A549 (cell line): ENCODE data around the gene EHBP1.

Experiments
- CTCF ChIP-seq: fragments of >200 bp; sonication (Bioruptor Twin); formaldehyde crosslinking; IDR thresholded peaks from 3 replicates; pipeline ENCODE4 v1.5.1; 2016
- SREBF2 ChIP-seq: fragments of 450-650 bp; IDR thresholded peaks from 2 replicates; pipeline ENCODE4 v1.6.1; 2014; ENCODE audit warnings: mild to moderate bottlenecking, moderate library complexity
- ZSCAN20 ChIP-seq: fragments of 250-450 bp; sonication (Bioruptor Pico); IDR thresholded peaks from 2 replicates; pipeline ENCODE4 v1.8.0; 2022; ENCODE audit warnings: mild to moderate bottlenecking, moderate library complexity

- no peak for TF ChIP-seq CTCF
- no peak for TF ChIP-seq ZSCAN20 (CRISPR knock-in tag)
- no peak for TF ChIP-seq SREBF2
These were observed 178.1 kb downstream of the EHBP1 start for GRCh38 chr2:62883629-62884028.
